GM18499 (cell line): ENCODE measurements around the gene MSI2.

Experiments
- ATAC-seq: cut with Tn5 transposase; IDR thresholded peaks from one replicate; pipeline ENCODE4 v1.9.1; 2021; ENCODE audit warnings: moderate number of reproducible peaks; ENCODE audit not compliant: insufficient read depth, unreplicated experiment

MSI2 gene

GRCh38 chr17:57406131-57406980 lies 150.0 kb downstream of the MSI2 start:
- ATAC-seq = no peak

GRCh38 chr17:57406981-57407286 lies 150.6 kb downstream of the MSI2 start:
- ATAC-seq = no peak

GRCh38 chr17:57407287-57408070 lies 151.2 kb downstream of the MSI2 start:
- ATAC-seq = no peak

GRCh38 chr17:57408071-57408811 lies 151.9 kb downstream of the MSI2 start:
- ATAC-seq = peak; percentile 50

GRCh38 chr17:57410169-57410568 lies 153.8 kb downstream of the MSI2 start:
- ATAC-seq = no peak

- no peak for ATAC-seq
Measured at GRCh38 chr17:57412520-57413096, 156.3 kb downstream of the MSI2 start.

- ATAC-seq = no peak
Measured at GRCh38 chr17:57413848-57414651, 157.7 kb downstream of the MSI2 start.

GRCh38 chr17:57415751-57416207 lies 159.5 kb downstream of the MSI2 start:
- no peak for ATAC-seq

- no peak for ATAC-seq
Measured at GRCh38 chr17:57416369-57416768, 160.0 kb downstream of the MSI2 start.

GRCh38 chr17:57417956-57418355 lies 161.6 kb downstream of the MSI2 start:
- ATAC-seq = no peak

GRCh38 chr17:57418463-57419246 lies 162.3 kb downstream of the MSI2 start:
- no peak for ATAC-seq

- ATAC-seq = no peak
Measured at GRCh38 chr17:57419940-57420550, 163.7 kb downstream of the MSI2 start.

GRCh38 chr17:57420734-57421717 lies 164.7 kb downstream of the MSI2 start:
- no peak for ATAC-seq

GRCh38 chr17:57422574-57423164 lies 166.3 kb downstream of the MSI2 start:
- ATAC-seq = peak; percentile 64

- no peak for ATAC-seq
Measured at GRCh38 chr17:57423541-57423940, 167.2 kb downstream of the MSI2 start.

- ATAC-seq = no peak
Measured at GRCh38 chr17:57424273-57424672, 167.9 kb downstream of the MSI2 start.

GRCh38 chr17:57424777-57425188 lies 168.5 kb downstream of the MSI2 start:
- ATAC-seq = no peak
